ENCODE results near the gene EPS15.

- TF ChIP-seq ATF1 (CRISPR knock-in tag; IDR thresholded peaks at IDR 0.05) = no peak
- no peak for TF ChIP-seq CREB1 (CRISPR knock-in tag; IDR thresholded peaks at IDR 0.05)
- TF ChIP-seq CTCF (IDR thresholded peaks at IDR 0.05) = no peak
- TF ChIP-seq ZSCAN18 (CRISPR knock-in tag; IDR thresholded peaks at IDR 0.05) = no peak
- no peak for TF ChIP-seq RELA (CRISPR knock-in tag; IDR thresholded peaks at IDR 0.05; ENCODE audit: borderline replicate concordance)
Observed at GRCh38 chr1:51484591-51484990, 34.5 kb downstream of the EPS15 start.
